ENCODE data around the gene KY.

Gene KY

GRCh38 chr3:134643150-134643675 is 7.6 kb downstream of the KY start:
- no peak for FAIRE-seq

DNA sequence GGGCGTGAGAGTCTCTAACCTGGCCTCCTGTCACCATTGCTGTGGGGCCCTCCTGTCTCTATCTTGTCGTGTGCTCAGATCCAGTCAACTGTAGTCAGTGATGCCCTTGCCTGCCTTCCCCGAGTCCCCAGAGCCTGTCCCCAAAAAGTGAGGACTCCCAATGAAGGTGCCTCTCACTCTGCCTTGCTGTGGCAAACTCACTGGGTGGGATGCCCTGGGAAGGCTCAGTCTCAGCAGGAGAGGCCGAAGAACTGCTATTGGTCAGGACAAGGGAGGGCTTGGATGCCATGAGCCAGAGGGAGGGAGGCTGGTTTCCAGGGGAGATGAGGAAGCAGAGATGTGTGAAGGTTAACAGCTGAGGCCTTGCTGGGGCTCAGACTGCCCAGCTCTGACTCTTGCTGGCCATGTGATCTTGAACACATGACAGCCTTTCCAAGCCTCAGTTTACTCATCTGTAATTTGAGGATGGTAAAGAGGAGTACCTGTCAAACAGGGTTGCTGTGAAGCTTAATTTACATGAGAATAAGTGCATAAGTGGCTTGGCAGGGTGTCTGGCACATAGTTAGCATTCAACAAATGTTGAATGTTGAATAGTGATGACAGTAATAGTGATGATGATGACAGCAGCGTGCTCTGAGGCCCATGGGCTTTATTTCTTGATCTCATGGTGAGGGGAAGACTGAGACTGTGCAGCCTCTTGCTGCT is 8.2 kb downstream of the KY start:
- no peak for FAIRE-seq

GRCh38 chr3:134641671-134642300 is 9.0 kb downstream of the KY start:
- no peak for FAIRE-seq

DNA sequence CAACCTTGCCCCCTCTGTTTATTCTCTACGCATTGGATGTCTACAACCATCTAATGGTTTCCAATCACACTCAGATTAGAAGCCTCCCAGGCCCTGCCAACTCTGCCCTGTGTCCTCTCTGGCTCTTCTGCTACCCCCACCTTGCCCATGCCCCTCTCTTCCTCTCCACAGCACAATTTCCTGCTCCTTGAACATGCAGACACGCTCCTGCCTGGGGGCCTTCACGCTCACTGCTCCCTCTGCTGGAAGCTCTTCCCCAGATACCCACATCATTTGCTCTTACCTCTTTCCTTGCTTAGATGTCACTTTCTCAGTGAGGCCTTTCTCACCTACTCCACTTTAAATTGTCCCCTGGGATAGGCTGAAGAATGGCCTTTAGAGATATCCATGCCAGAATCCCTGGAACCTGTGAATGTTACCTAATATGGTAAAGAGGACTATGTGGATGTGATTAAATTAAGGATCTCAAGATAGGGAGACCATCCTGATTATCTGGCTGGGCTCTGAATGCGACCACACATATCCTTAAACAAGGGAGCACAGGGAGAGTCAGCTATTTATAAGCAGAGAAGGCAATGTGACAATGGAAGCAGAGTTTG is 9.9 kb downstream of the KY start:
- FAIRE-seq, result no peak

DNA sequence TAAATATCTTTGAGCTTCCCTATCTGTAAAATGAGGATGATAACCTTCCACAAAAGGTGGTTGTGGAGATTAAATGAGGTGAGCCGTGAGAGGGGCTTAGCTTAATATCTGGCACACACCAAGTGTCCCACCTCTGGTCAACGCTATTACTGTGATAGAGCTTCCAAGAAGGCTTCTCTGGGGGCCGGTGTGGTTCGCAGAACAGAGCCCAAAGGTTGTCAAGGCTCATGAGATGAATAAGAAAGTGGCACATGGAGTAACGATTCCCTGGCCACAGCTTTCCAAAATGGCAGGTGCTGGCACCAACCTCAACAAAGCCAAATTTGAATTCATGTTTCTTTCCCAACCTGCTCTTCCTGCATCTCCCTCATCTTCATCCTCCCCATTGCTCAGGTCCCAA is 10.4 kb downstream of the KY start:
- FAIRE-seq, result no peak

DNA sequence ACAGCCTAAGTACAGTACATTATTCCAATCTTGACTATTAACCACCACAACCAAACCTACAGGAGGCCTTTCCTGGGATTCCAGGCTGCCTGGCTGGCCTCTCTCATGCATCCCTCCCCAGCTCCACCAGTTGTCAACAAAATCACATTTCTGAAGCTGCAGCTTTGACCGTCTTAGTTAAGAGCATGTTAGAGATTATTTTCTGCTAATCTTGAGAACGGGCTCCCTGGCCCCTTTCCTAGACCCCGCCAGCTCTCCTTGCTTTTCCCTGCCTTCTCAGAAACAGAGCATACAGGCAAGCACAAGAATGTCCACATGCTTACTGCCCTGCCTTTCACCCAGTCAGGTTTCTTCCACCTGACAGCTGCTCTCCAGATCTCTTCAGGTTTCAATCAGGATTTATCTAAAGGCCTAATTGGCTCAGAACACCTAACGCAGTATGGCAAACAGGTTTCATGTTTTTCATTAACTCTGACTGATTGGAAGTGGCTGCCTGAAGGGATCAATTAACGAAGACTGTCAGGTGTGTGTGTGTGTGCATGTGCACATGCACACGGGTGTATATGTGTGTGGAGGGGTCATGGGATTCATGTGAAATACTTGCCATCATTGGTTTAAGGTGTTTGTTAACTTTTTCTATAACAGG is 12.3 kb downstream of the KY start:
- FAIRE-seq, result no peak

DNA sequence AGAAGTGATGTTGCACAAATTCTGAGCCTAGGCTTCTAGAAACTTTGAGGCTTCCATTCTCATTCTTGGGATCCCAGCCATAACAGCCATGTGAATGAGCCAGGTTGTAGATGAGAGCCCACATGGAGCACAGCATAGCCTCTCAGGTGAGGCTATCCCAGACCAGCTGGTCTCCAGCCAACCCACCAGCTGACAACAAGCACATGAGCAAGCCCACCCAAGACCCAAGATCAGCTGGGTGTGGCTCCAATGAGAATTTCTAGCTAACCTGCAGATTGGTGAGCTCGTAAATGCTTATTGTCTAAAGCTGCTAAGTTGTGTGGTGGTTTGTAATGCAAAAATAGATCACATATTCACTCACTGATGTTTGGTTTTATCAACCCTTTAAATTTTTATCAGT is 14.4 kb downstream of the KY start:
- no peak for FAIRE-seq

DNA sequence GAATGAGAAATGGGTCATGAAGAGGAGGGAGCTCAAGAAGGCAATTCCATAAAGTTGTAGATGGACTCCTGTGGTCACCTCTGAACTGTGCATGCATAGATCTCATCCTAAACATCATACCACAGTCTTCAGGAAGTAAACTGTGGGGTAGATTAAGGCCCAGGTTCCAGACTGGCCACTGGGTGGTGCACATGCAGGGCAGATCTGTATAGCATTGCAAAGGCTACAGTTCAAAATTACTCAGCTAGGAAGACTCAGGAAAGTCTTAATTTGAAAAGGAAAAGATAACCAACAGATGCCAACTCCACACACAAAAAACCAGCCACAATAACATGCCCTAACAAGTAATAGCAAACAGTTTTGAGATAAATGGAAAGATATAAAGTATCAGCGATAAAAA is 20.3 kb downstream of the KY start:
- no peak for FAIRE-seq

DNA sequence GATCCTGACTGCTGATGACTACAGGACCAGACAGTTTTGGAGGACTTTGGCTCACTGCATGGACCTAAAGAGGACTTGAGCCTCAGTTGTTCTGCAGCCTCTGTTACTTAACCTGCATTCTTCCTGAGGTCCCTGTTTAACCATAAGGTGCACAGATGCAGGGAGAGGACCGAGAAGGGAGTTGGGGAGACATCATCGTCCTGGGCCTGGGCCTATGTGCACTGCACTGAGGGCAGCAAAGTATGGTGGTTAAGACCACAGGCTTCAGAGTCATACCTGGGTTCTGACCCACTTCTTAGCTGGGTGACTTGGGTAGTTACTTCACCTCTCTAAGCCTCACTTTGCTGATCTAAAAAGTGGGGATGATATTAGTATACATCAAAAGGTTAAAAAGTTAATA is 21.9 kb downstream of the KY start:
- no peak for FAIRE-seq

DNA sequence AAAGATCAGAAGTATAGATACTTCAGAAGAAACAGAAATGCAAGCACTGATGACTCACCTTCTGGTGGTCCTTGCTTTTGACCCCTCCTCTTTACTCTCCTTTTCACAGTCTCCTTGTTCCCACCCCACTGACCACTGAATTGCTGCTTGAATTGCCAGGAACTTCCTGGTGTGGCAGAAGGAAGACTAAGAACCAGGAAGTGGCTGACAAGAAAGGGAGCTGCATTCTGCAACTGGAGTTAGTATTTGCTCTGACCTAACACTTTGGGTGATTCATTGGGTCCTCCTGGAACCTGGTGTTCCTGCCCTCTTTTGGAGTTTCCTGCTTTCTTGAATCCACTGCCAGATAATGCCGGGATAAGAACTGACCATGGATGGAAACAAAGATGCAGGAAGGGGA is 23.0 kb downstream of the KY start:
- no peak for FAIRE-seq

- no peak for FAIRE-seq
These were observed 24.7 kb downstream of the KY start for GRCh38 chr3:134625885-134626741.

GRCh38 chr3:134625462-134625861 is 25.4 kb downstream of the KY start:
- no peak for FAIRE-seq

- FAIRE-seq, result no peak
These were observed 26.1 kb downstream of the KY start for GRCh38 chr3:134624537-134625287.

DNA sequence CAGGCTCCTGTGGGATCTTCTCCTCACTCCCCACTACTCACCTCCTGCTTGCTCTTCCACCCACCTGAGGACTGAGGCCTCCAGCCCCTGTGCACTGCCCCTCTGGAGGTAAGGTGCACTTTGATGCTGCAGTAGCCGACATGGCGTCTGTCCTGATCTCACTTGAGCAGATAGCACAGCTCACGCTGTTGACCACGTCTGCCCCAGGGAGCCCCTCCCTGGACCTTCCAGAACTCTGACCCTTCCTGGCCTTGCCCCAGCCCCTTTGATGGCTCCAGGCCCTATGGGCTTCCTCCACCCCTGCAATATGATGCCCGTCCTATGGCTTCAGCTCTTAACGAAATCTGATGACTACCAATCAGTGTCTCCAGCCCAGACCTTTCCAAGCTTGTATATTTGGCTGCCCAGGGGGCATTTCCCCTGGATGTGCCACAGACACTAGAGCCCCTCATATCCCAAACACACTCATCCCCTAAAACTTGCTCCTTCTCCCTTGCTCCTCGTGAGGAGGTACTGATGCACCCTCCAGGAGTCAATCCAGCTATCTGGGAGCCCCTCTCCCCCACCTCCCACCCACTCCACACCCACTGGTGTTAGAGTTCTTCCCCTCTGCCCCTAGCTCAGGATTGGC is 27.1 kb downstream of the KY start:
- no peak for FAIRE-seq

DNA sequence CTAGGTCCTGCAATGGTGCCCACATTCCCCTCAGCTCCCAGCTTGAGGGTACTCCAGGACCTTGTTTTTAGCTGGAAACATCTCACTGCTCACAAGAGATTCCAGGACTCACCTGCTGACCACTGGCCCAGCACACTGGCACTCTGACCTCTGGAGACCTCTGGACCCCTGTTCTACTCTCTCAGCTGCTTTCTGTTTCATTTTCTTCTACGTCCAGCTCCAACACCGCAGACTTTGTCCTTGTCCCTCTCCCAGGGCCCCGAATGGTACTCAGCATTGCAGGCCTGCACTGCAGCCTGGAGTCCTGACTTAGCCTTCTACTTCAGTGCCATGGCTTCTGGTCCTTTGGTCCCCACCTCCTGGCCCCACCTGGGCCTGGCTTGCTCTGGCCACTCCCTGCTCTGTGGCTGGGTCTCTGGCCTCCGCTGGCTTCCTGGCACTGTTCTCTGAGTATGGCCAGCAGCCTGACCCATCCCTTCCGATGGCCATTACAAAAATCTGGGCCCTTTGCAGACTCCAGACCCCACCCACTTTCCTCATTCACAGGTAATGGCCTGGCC is 27.9 kb downstream of the KY start:
- FAIRE-seq, result no peak

- FAIRE-seq, result no peak
These were observed 29.0 kb downstream of the KY start for GRCh38 chr3:134621854-134622253.

DNA sequence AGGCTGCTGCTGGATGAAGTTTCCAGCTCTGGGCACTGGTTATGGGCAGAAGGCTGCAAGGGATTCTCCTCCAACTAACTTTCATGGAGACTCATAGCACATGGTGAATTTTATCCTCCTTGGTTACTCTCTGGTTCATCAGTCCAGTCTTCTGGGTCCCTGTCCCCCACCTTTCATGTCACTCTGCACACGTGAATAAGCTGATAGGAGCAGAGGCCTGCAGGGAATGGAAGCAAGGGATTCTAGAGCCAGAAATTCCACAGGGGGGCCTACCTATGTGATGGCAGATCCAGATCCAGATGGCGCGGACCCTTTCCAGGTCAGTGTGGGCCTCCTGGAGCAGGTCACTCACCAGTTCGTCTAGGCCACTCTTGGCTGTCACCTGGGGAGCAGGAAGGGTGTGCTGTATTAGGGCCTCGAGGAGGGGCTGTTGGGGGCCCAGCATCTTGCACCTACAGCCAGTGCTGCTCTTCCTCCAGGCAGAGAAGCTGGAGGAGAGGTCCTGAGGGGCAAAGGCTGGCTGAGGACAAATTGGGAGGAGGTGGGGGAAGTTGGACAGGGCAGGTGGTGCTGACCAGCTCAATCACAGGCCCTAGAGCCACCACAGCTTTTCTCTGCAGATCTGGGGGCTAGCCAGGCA is 30.2 kb downstream of the KY start:
- no peak for FAIRE-seq

DNA sequence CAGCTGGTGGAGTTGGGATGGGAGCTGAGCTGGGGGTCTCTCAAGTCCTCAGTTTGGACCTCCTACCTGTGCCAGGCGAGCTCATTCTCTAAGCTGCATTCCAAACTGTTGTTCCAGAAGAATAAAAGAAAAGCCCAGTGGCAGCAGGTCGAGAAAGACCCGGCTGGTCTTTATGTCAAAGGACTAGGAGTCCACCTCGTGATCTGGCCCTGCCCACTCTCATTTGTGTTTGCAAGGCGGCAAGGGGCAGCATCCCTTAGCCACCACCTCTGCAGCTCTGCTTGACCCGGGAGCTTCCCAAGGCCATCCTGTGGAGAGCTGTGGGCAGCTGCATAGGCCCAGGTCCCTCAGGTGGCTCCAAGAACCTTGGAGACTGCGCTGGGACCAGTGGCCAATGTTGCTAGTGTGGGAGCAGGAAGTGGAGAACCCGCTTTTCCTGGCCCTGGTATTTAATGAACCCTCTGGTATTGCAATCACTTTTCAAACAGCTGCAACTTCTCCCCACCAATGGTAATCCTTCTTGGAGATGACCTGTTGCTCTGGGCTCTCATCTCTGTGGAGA is 30.9 kb downstream of the KY start:
- FAIRE-seq, result no peak

DNA sequence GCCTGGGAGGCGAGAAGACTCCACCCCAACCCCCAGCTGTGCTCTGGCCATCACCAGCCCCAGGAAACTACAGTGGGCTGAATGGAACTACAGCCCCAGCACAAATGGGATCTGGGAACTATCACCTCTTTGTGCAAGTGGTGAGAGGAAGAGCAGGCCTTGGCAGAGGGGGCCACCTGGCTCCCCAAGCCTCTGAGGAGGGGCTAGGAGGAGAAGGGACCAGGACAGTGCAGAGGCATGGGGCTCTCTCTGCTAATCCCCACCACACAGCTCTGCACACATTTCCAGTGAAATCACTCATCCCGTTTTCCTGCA is 31.6 kb downstream of the KY start:
- no peak for FAIRE-seq

All from colon (tissue), 2 donors.